GM18858 (cell line): Measurements from ENCODE around the gene BICD1.

Source experiments
- ATAC-seq: cut with Tn5 transposase; IDR thresholded peaks from one replicate; pipeline ENCODE4 v1.9.1; 2021; ENCODE audit not compliant: unreplicated experiment

BICD1 gene

GRCh38 chr12:32240831-32241230, 134.2 kb downstream of the BICD1 start:
- ATAC-seq = no peak

- ATAC-seq = no peak
These were observed 136.0 kb downstream of the BICD1 start for GRCh38 chr12:32242641-32243040.

- no peak for ATAC-seq
These were observed 141.9 kb downstream of the BICD1 start for GRCh38 chr12:32248441-32249140.

- no peak for ATAC-seq
These were observed 143.1 kb downstream of the BICD1 start for GRCh38 chr12:32249777-32250176.

GRCh38 chr12:32252199-32253073, 145.8 kb downstream of the BICD1 start:
- peak; percentile 65 for ATAC-seq

GRCh38 chr12:32253154-32253790, 146.6 kb downstream of the BICD1 start:
- ATAC-seq = no peak

- ATAC-seq = no peak
These were observed 147.8 kb downstream of the BICD1 start for GRCh38 chr12:32254260-32254956.

- no peak for ATAC-seq
These were observed 148.9 kb downstream of the BICD1 start for GRCh38 chr12:32255588-32255987.

- ATAC-seq = no peak
These were observed 151.2 kb downstream of the BICD1 start for GRCh38 chr12:32257695-32258496.

- no peak for ATAC-seq
These were observed 154.0 kb downstream of the BICD1 start for GRCh38 chr12:32260696-32261095.

- ATAC-seq = no peak
These were observed 155.0 kb downstream of the BICD1 start for GRCh38 chr12:32261638-32262037.

GRCh38 chr12:32264961-32265360, 158.3 kb downstream of the BICD1 start:
- peak; percentile 62 for ATAC-seq

GRCh38 chr12:32265456-32265855, 158.8 kb downstream of the BICD1 start:
- no peak for ATAC-seq

GRCh38 chr12:32265951-32266350, 159.3 kb downstream of the BICD1 start:
- ATAC-seq = peak; percentile 55

- ATAC-seq = no peak
These were observed 160.1 kb downstream of the BICD1 start for GRCh38 chr12:32266756-32267155.

- ATAC-seq = no peak
These were observed 164.4 kb downstream of the BICD1 start for GRCh38 chr12:32270818-32271710.

GRCh38 chr12:32272465-32272864, 165.8 kb downstream of the BICD1 start:
- ATAC-seq = peak; percentile 31

- ATAC-seq = peak; percentile 36
These were observed 166.4 kb downstream of the BICD1 start for GRCh38 chr12:32273063-32273522.

- peak; percentile 75 for ATAC-seq
These were observed 167.1 kb downstream of the BICD1 start for GRCh38 chr12:32273712-32274111.
